Measurements from ENCODE around the gene ZBTB2.

- TF ChIP-seq CREB5 (CRISPR knock-in tag; IDR thresholded peaks at IDR 0.05; ENCODE audit: low read depth) = no peak
- TF ChIP-seq ZFP30 (CRISPR knock-in tag; IDR thresholded peaks at IDR 0.05) = no peak
- no peak for TF ChIP-seq GLIS3 (CRISPR knock-in tag; IDR thresholded peaks at IDR 0.05)
- TF ChIP-seq PPARA (CRISPR knock-in tag; IDR thresholded peaks at IDR 0.05; ENCODE audit: borderline replicate concordance) = no peak
- no peak for TF ChIP-seq ZC3H10 (CRISPR knock-in tag; IDR thresholded peaks at IDR 0.05)
- no peak for TF ChIP-seq CSDC2 (CRISPR knock-in tag; IDR thresholded peaks at IDR 0.05)
- TF ChIP-seq ARNTL (CRISPR knock-in tag; IDR thresholded peaks at IDR 0.05; ENCODE audit: borderline replicate concordance, low read depth) = no peak
Observed at GRCh38 chr6:151320140-151320539, 71.2 kb downstream of the ZBTB2 start.

Data from SK-N-SH treated with all-trans-retinoic acid at 6 μM for 48 hours (cell line).